ENCODE measurements around the gene PRKCB.

PRKCB gene

GRCh38 chr16:23952971-23953300 is 117.2 kb downstream of the PRKCB start:
- DNase-seq (ENCODE audit: low read depth) = no peak
- H3K4me3 ChIP-seq (ENCODE audit: control insufficient read depth, low read depth, low read length) = no peak overlapping the region
- TF ChIP-seq CTCF (IDR thresholded peaks at IDR 0.05; ENCODE audit: control insufficient read depth, insufficient read depth, low read depth, low read length, missing control alignments) = no peak

- no peak for DNase-seq (ENCODE audit: low read depth)
- TF ChIP-seq CTCF (IDR thresholded peaks at IDR 0.05; ENCODE audit: control insufficient read depth, insufficient read depth, low read depth, low read length, missing control alignments) = no peak
- no peak overlapping the region for H3K4me3 ChIP-seq (ENCODE audit: control insufficient read depth, low read depth, low read length)
Observed at GRCh38 chr16:23953476-23953875, 117.7 kb downstream of the PRKCB start.

GRCh38 chr16:23955088-23955487 is 119.3 kb downstream of the PRKCB start:
- H3K4me3 ChIP-seq (ENCODE audit: control insufficient read depth, low read depth, low read length) = no peak overlapping the region
- no peak for DNase-seq (ENCODE audit: low read depth)
- TF ChIP-seq CTCF (IDR thresholded peaks at IDR 0.05; ENCODE audit: control insufficient read depth, insufficient read depth, low read depth, low read length, missing control alignments) = no peak

GRCh38 chr16:23957287-23957686 is 121.5 kb downstream of the PRKCB start:
- DNase-seq (ENCODE audit: low read depth) = no peak
- no peak for TF ChIP-seq CTCF (IDR thresholded peaks at IDR 0.05; ENCODE audit: control insufficient read depth, insufficient read depth, low read depth, low read length, missing control alignments)

GRCh38 chr16:23959072-23959751 is 123.4 kb downstream of the PRKCB start:
- no peak for DNase-seq (ENCODE audit: low read depth)
- no peak overlapping the region for H3K4me3 ChIP-seq (ENCODE audit: control insufficient read depth, low read depth, low read length)
- TF ChIP-seq CTCF (IDR thresholded peaks at IDR 0.05; ENCODE audit: control insufficient read depth, insufficient read depth, low read depth, low read length, missing control alignments) = no peak

More at GRCh38 chr16:23957287-23957686, 121.5 kb downstream of the PRKCB start:
- no peak overlapping the region for H3K4me3 ChIP-seq (ENCODE audit: control insufficient read depth, low read depth, low read length)

GRCh38 chr16:23959752-23960072 is 123.9 kb downstream of the PRKCB start:
- H3K4me3 ChIP-seq (ENCODE audit: control insufficient read depth, low read depth, low read length) = no peak overlapping the region
- DNase-seq (ENCODE audit: low read depth) = no peak
- TF ChIP-seq CTCF (IDR thresholded peaks at IDR 0.05; ENCODE audit: control insufficient read depth, insufficient read depth, low read depth, low read length, missing control alignments) = no peak
